ENCODE data around the gene SLC37A1.

Gene SLC37A1

GRCh38 chr21:42500225-42500624, 13.4 kb upstream of the SLC37A1 start:
- DNase-seq (ENCODE audit: low read depth, low spot score) = no peak
- H3K27ac ChIP-seq = no peak overlapping the region

- DNase-seq (ENCODE audit: low read depth, low spot score) = peak; percentile 27
- H3K27ac ChIP-seq = no peak overlapping the region
Observed at GRCh38 chr21:42500736-42501135, 12.9 kb upstream of the SLC37A1 start.

- H3K27ac ChIP-seq = no peak overlapping the region
- DNase-seq (ENCODE audit: low read depth, low spot score) = no peak
Observed at GRCh38 chr21:42503711-42504110, 9.9 kb upstream of the SLC37A1 start.

GRCh38 chr21:42505090-42505726, 8.4 kb upstream of the SLC37A1 start:
- no peak for DNase-seq (ENCODE audit: low read depth, low spot score)
- no peak overlapping the region for H3K27ac ChIP-seq

- H3K27ac ChIP-seq = no peak overlapping the region
- DNase-seq (ENCODE audit: low read depth, low spot score) = no peak
Observed at GRCh38 chr21:42507418-42507817, 6.2 kb upstream of the SLC37A1 start.

- H3K27ac ChIP-seq = no peak overlapping the region
- no peak for DNase-seq (ENCODE audit: low read depth, low spot score)
Observed at GRCh38 chr21:42508371-42508770, 5.3 kb upstream of the SLC37A1 start.

GRCh38 chr21:42509244-42509643, 4.4 kb upstream of the SLC37A1 start:
- no peak for DNase-seq (ENCODE audit: low read depth, low spot score)
- H3K27ac ChIP-seq = no peak overlapping the region

- no peak overlapping the region for H3K27ac ChIP-seq
- DNase-seq (ENCODE audit: low read depth, low spot score) = no peak
Observed at GRCh38 chr21:42512346-42513034, 1.2 kb upstream of the SLC37A1 start.

- peak overlapping the region; percentile 39 for H3K27ac ChIP-seq
- DNase-seq (ENCODE audit: low read depth, low spot score) = no peak
Observed at GRCh38 chr21:42513985-42514882, 582 bp downstream of the SLC37A1 start.

- DNase-seq (ENCODE audit: low read depth, low spot score) = no peak
- peak overlapping the region; percentile 39 for H3K27ac ChIP-seq
Observed at GRCh38 chr21:42514883-42515228, 1.2 kb downstream of the SLC37A1 start.

GRCh38 chr21:42515708-42516502, 2.3 kb downstream of the SLC37A1 start:
- peak overlapping the region; percentile 39 for H3K27ac ChIP-seq
- DNase-seq (ENCODE audit: low read depth, low spot score) = no peak

GRCh38 chr21:42518215-42518614, 4.6 kb downstream of the SLC37A1 start:
- DNase-seq (ENCODE audit: low read depth, low spot score) = no peak
- no peak overlapping the region for H3K27ac ChIP-seq

- no peak for DNase-seq (ENCODE audit: low read depth, low spot score)
- no peak overlapping the region for H3K27ac ChIP-seq
Observed at GRCh38 chr21:42518626-42519025, 5.0 kb downstream of the SLC37A1 start.

GRCh38 chr21:42520628-42521253, 7.1 kb downstream of the SLC37A1 start:
- no peak overlapping the region for H3K27ac ChIP-seq
- no peak for DNase-seq (ENCODE audit: low read depth, low spot score)

- no peak for DNase-seq (ENCODE audit: low read depth, low spot score)
- no peak overlapping the region for H3K27ac ChIP-seq
Observed at GRCh38 chr21:42521384-42521783, 7.7 kb downstream of the SLC37A1 start.

- no peak for DNase-seq (ENCODE audit: low read depth, low spot score)
Observed at GRCh38 chr21:42521805-42522204, 8.2 kb downstream of the SLC37A1 start.

GRCh38 chr21:42522271-42522670, 8.6 kb downstream of the SLC37A1 start:
- DNase-seq (ENCODE audit: low read depth, low spot score) = no peak
- no peak overlapping the region for H3K27ac ChIP-seq

More at GRCh38 chr21:42521805-42522204, 8.2 kb downstream of the SLC37A1 start:
- no peak overlapping the region for H3K27ac ChIP-seq

GRCh38 chr21:42522771-42523170, 9.1 kb downstream of the SLC37A1 start:
- DNase-seq (ENCODE audit: low read depth, low spot score) = no peak
- H3K27ac ChIP-seq = no peak overlapping the region

- no peak overlapping the region for H3K27ac ChIP-seq
- DNase-seq (ENCODE audit: low read depth, low spot score) = no peak
Observed at GRCh38 chr21:42523211-42523610, 9.6 kb downstream of the SLC37A1 start.

- peak overlapping the region; percentile 5 for H3K27ac ChIP-seq
Observed at GRCh38 chr21:42523941-42524340, 10.3 kb downstream of the SLC37A1 start.

More at GRCh38 chr21:42523941-42524340, 10.3 kb downstream of the SLC37A1 start:
- DNase-seq (ENCODE audit: low read depth, low spot score) = no peak
